Karpas-422 (cell line): ENCODE results near the gene PDSS1. TPM values are rescaled to one million over a fixed set of nuclear protein-coding genes. Genes with fewer than 3 reads are reported as not detected.

Source experiments
- DNase-seq: peaks from one replicate; pipeline ENCODE4 v3.0.0-alpha.2; 2015
- H2AFZ ChIP-seq: fragments of 200-600 bp; sonication (generic); 2 replicates; pipeline ENCODE4 v1.6.1; 2014; ENCODE audit warnings: antibody characterized with exemption, low read length, mixed read lengths
- H3K27ac ChIP-seq: fragments of 200-600 bp; sonication (generic); 2 replicates; pipeline ENCODE4 v1.5.1; 2014; ENCODE audit warnings: mild to moderate bottlenecking, low read length, moderate library complexity
- H3K27me3 ChIP-seq: fragments of 200-600 bp; sonication (generic); 2 replicates; pipeline ENCODE4 v1.6.1; 2014; ENCODE audit warnings: low read length, mixed read lengths
- H3K36me3 ChIP-seq: fragments of 200-600 bp; sonication (generic); 2 replicates; pipeline ENCODE4 v1.6.1; 2014; ENCODE audit warnings: low read length, mixed read lengths; ENCODE audit not compliant: insufficient read depth
- H3K4me1 ChIP-seq: fragments of 200-600 bp; sonication (generic); 2 replicates; pipeline ENCODE4 v1.6.1; 2014; ENCODE audit warnings: mild to moderate bottlenecking, low read length, mixed read lengths
- H3K4me2 ChIP-seq: fragments of 200-600 bp; sonication (generic); 2 replicates; pipeline ENCODE4 v1.6.1; 2014; ENCODE audit warnings: low read length, low read depth, mild to moderate bottlenecking; ENCODE audit not compliant: poor library complexity, severe bottlenecking
- H3K4me3 ChIP-seq: fragments of 200-600 bp; sonication (generic); 2 replicates; pipeline ENCODE4 v1.5.1; 2014; ENCODE audit warnings: mild to moderate bottlenecking, antibody characterized with exemption, low read length, mixed read lengths
- H3K79me2 ChIP-seq: fragments of 200-600 bp; sonication (generic); 2 replicates; pipeline ENCODE4 v1.6.1; 2014; ENCODE audit warnings: mild to moderate bottlenecking, low read length, mixed read lengths
- H3K9ac ChIP-seq: fragments of 200-600 bp; sonication (generic); 2 replicates; pipeline ENCODE4 v1.6.0; 2014; ENCODE audit warnings: low read length
- H3K9me2 ChIP-seq: fragments of 200-600 bp; sonication (generic), shearing (Covaris generic); replicated peaks from 2 replicates; pipeline ENCODE4 v1.6.0; 2014; ENCODE audit warnings: mild to moderate bottlenecking, low read length, moderate library complexity; ENCODE audit not compliant: insufficient read depth
- H3K9me3 ChIP-seq: fragments of 300-700, 200-600 bp; sonication (generic); 2 replicates; pipeline ENCODE4 v1.6.1; 2014; ENCODE audit warnings: low read length, mixed read lengths
- H4K20me1 ChIP-seq: fragments of 200-600 bp; sonication (generic); 2 replicates; pipeline ENCODE4 v1.6.1; 2014; ENCODE audit warnings: mild to moderate bottlenecking, antibody characterized with exemption, low read length, low read depth; ENCODE audit not compliant: insufficient read depth
- total RNA-seq: library from RNA; depleted of rRNA; stranded (reverse); fragments of >200 nt; shearing (Covaris generic); gene quantifications from 2 replicates; pipeline ENCODE4 v1.2.3, GENCODE V29; 2014; ENCODE audit warnings: low replicate concordance

Gene PDSS1
- total RNA-seq, 1 experiment from 2014 or later: 13.6 TPM

- H3K4me3 ChIP-seq: no peak overlapping the region
- no peaks in the 10 kb centered on the region for H3K27me3 ChIP-seq
- H3K9me2 ChIP-seq: no peaks in the 10 kb centered on the region
- DNase-seq: no peak
- peaks cover 22% of the 10 kb centered on the region for H3K79me2 ChIP-seq
- H3K36me3 ChIP-seq: peaks cover 71% of the 10 kb centered on the region
- H3K9ac ChIP-seq: no peak overlapping the region
- no peak overlapping the region for H3K4me2 ChIP-seq
- no peaks in the 10 kb centered on the region for H3K9me3 ChIP-seq
- no peaks in the 10 kb centered on the region for H4K20me1 ChIP-seq
- H3K4me1 ChIP-seq: no peaks in the 10 kb centered on the region
- H3K27ac ChIP-seq: no peak overlapping the region
- no peak overlapping the region for H2AFZ ChIP-seq
Measured at GRCh38 chr10:26746061-26746460, 48.6 kb downstream of the PDSS1 start.

- H3K9ac ChIP-seq: no peak overlapping the region
- no peak overlapping the region for H3K4me2 ChIP-seq
- H3K9me2 ChIP-seq: no peaks in the 10 kb centered on the region
- no peak overlapping the region for H3K4me3 ChIP-seq
- H4K20me1 ChIP-seq: no peaks in the 10 kb centered on the region
- H3K27ac ChIP-seq: peak overlapping the region; percentile 23; the same call in 1 of the 2 replicates
- peaks cover 47% of the 10 kb centered on the region for H3K79me2 ChIP-seq
- peaks cover 12% of the 10 kb centered on the region for H3K4me1 ChIP-seq
- H3K9me3 ChIP-seq: no peaks in the 10 kb centered on the region
- DNase-seq: no peak
- H3K27me3 ChIP-seq: no peaks in the 10 kb centered on the region
- H3K36me3 ChIP-seq: peaks cover 49% of the 10 kb centered on the region
- no peak overlapping the region for H2AFZ ChIP-seq
Measured at GRCh38 chr10:26755443-26755903, 58.0 kb downstream of the PDSS1 start.

GRCh38 chr10:26759008-26759407 is 61.5 kb downstream of the PDSS1 start:
- Histone ChIP-seq H3K27me3 (no peaks in the 10 kb centered on the region), H3K4me1 (peaks cover 12% of the 10 kb centered on the region), H2AFZ (no peak overlapping the region), H3K9me3 (no peaks in the 10 kb centered on the region), H4K20me1 (no peaks in the 10 kb centered on the region), H3K4me3 (no peak overlapping the region), H3K36me3 (peaks cover 41% of the 10 kb centered on the region), H3K9ac (no peak overlapping the region), H3K9me2 (no peaks in the 10 kb centered on the region), H3K4me2 (no peak overlapping the region), H3K27ac (no peak overlapping the region), H3K79me2 (peaks cover 52% of the 10 kb centered on the region)
- DNase-seq: no peak

GRCh38 chr10:26765549-26765948 is 68.0 kb downstream of the PDSS1 start:
- Histone ChIP-seq H3K27ac (no peak overlapping the region), H3K9ac (no peak overlapping the region), H3K4me2 (no peak overlapping the region), H3K27me3 (no peaks in the 10 kb centered on the region), H3K4me3 (no peak overlapping the region), H3K9me3 (no peaks in the 10 kb centered on the region), H3K79me2 (peaks cover 61% of the 10 kb centered on the region), H2AFZ (no peak overlapping the region), H4K20me1 (no peaks in the 10 kb centered on the region), H3K9me2 (no peaks in the 10 kb centered on the region), H3K4me1 (no peaks in the 10 kb centered on the region), H3K36me3 (peaks cover 36% of the 10 kb centered on the region; the same call in 1 of the 2 replicates)
- no peak for DNase-seq

GRCh38 chr10:26770069-26770468 is 72.6 kb downstream of the PDSS1 start:
- Histone ChIP-seq H3K4me1 (no peaks in the 10 kb centered on the region), H3K9me3 (no peaks in the 10 kb centered on the region), H3K4me2 (no peak overlapping the region), H3K79me2 (peaks cover 90% of the 10 kb centered on the region), H3K9me2 (no peaks in the 10 kb centered on the region), H3K9ac (no peak overlapping the region), H3K27ac (no peak overlapping the region), H3K4me3 (no peak overlapping the region), H2AFZ (no peak overlapping the region), H3K36me3 (peaks cover 27% of the 10 kb centered on the region; the same call in 1 of the 2 replicates), H4K20me1 (no peaks in the 10 kb centered on the region), H3K27me3 (no peaks in the 10 kb centered on the region)
- DNase-seq: no peak

- DNase-seq: no peak
- H3K27ac ChIP-seq: no peak overlapping the region
- H3K4me3 ChIP-seq: no peak overlapping the region
- no peaks in the 10 kb centered on the region for H4K20me1 ChIP-seq
- no peak overlapping the region for H3K9ac ChIP-seq
- no peak overlapping the region for H3K4me2 ChIP-seq
- H2AFZ ChIP-seq: no peak overlapping the region
- H3K4me1 ChIP-seq: peaks cover 3% of the 10 kb centered on the region
- no peaks in the 10 kb centered on the region for H3K9me2 ChIP-seq
- H3K9me3 ChIP-seq: no peaks in the 10 kb centered on the region
- peaks cover 98% of the 10 kb centered on the region for H3K79me2 ChIP-seq
- H3K36me3 ChIP-seq: peaks cover 18% of the 10 kb centered on the region; the same call in 1 of the 2 replicates
- H3K27me3 ChIP-seq: no peaks in the 10 kb centered on the region
Measured at GRCh38 chr10:26773633-26774032, 76.1 kb downstream of the PDSS1 start.

GRCh38 chr10:26776258-26776657 is 78.8 kb downstream of the PDSS1 start:
- no peak overlapping the region for H3K4me2 ChIP-seq
- no peaks in the 10 kb centered on the region for H4K20me1 ChIP-seq
- no peak for DNase-seq
- H2AFZ ChIP-seq: no peak overlapping the region
- H3K4me3 ChIP-seq: no peak overlapping the region
- peaks cover 28% of the 10 kb centered on the region for H3K4me1 ChIP-seq
- peaks cover 98% of the 10 kb centered on the region for H3K79me2 ChIP-seq
- H3K27me3 ChIP-seq: no peaks in the 10 kb centered on the region
- no peaks in the 10 kb centered on the region for H3K9me3 ChIP-seq
- H3K9ac ChIP-seq: no peak overlapping the region
- no peaks in the 10 kb centered on the region for H3K9me2 ChIP-seq
- H3K36me3 ChIP-seq: peaks cover 5% of the 10 kb centered on the region; the same call in 1 of the 2 replicates
- no peak overlapping the region for H3K27ac ChIP-seq

GRCh38 chr10:26777686-26778085 is 80.2 kb downstream of the PDSS1 start:
- Histone ChIP-seq H3K4me3 (no peak overlapping the region), H3K27me3 (no peaks in the 10 kb centered on the region), H3K27ac (no peak overlapping the region), H3K36me3 (peaks cover 5% of the 10 kb centered on the region; the same call in 1 of the 2 replicates), H3K9me3 (no peaks in the 10 kb centered on the region), H3K4me1 (peaks cover 43% of the 10 kb centered on the region), H3K4me2 (no peak overlapping the region), H3K79me2 (peaks cover 99% of the 10 kb centered on the region), H3K9me2 (no peaks in the 10 kb centered on the region), H4K20me1 (no peaks in the 10 kb centered on the region), H3K9ac (no peak overlapping the region), H2AFZ (no peak overlapping the region)
- DNase-seq: no peak
